Measurements from ENCODE around the gene RNASE8.
A peak's percentile ranks its signal among the peaks of the same experiment; 100 is the strongest.
"Not testable (repeated sequence)": the region's sequence is repeated elsewhere in the genome, so short reads cannot be mapped to it uniquely, and the experiment has no call there.

The RNASE8 gene, protein sequence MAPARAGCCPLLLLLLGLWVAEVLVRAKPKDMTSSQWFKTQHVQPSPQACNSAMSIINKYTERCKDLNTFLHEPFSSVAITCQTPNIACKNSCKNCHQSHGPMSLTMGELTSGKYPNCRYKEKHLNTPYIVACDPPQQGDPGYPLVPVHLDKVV
- 0 reads per million in 3 experiments for total RNA-seq

DNA sequence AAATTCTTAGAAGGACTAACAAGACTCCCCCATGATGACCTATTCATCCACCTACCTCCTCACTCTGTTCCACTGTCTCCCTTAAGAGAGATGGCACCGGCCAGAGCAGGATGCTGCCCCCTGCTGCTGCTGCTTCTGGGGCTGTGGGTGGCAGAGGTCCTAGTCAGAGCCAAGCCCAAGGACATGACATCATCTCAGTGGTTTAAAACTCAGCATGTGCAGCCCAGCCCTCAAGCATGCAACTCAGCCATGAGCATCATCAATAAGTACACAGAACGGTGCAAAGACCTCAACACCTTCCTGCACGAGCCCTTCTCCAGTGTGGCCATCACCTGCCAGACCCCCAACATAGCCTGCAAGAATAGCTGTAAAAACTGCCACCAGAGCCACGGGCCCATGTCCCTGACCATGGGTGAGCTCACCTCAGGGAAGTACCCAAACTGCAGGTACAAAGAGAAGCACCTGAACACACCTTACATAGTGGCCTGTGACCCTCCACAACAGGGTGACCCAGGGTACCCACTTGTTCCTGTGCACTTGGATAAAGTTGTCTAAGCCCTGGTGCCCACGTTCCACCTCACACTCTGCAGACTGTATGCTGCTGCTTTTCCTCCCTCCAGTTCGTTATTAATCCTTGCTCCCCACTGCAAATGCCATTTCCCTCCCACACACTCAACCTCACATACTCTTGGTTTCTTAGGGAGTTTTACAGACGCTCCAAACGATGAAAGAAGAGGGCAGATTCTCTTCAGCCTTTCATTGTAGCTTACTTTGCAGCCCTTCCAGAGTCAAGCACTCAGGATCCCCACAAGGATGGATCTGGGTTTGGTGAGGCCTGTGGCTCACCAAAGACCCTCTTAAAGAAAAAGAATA, at the start of gene RNASE8:
RNASE8 (plus strand) TSS at position 20 of the 873 bp plus-strand sequence; CDS start at position 91, 71 bp downstream.
- no peak for DNase-seq

DNA sequence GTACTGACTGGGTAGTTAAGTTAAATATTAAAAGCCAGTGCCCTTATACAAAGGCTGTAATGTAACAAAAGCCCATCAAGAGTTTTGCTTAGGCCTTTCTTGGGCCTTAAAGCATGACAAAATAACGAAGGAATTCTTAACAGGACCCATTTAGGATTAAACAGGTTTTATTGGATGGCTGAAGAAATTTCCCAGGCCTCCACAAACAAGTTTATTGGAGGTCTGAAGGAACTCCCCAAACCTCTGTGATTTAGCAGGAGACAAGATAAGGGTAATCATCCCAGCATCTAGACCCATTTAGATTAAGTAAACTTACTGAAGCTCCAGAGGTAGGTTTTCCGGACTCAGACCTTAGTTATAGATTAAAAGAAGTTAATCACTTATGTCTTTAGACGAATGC, 47.9 kb upstream of the RNASE8 start:
- DNase-seq, result not testable (repeated sequence)

DNA sequence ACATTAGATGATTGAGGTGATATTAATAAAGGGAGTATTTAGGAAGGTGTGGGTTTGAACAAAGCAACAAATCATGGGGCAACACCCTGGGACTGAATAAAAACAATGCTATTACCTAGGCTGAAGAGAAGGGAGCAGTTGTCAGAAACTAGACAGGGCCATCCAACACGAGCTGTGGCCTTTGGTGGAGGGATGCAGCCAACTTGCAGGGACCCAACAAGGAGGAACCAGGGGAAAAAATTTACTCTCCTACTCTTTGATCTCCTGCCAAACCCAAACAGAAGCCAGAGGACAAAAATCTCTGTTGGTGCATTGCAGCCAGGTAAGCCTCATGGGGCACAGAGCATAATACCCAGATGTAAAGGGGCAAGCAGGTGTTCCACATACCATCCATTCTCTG, 46.5 kb upstream of the RNASE8 start:
- DNase-seq, result no peak

DNA sequence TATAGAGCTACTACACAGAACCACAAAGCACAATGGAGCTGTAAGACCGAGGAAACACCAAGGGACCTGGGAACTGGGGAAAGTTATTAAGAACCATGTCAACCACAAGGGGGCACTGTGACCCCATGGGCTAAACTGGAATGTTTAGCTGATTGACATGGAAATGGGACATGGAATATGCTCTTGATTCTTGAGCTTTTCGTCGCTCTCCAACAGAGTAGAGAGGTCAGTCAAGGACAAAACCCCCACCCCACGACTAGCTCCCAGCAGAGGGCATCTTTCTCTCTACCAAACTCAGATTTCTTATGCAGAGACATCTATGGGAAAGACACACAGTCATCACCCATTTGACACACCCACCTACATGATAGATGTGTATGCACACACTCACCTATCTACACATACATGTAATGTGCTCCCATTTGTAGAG, 42.8 kb upstream of the RNASE8 start:
- peak; percentile 74 for DNase-seq

DNA sequence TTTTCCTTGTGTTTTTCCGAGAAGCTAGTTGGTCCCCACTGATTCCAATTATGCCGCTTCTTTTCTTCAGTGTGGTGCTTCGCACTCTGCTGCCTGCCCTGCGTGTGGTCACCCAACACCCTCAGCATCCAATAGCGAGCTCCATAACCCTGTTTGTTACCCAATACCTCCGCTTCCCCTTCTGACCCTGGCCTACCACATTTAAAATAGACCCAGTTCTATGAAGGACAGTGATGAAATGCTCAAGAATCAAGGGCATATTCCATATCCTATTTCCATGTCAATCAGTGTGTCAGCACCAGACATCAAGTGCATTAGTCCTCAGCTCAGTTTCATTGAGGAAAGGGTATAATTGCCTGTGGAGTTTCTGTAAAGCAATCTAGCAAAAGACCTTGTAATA, 42.3 kb upstream of the RNASE8 start:
- no peak for DNase-seq

DNA sequence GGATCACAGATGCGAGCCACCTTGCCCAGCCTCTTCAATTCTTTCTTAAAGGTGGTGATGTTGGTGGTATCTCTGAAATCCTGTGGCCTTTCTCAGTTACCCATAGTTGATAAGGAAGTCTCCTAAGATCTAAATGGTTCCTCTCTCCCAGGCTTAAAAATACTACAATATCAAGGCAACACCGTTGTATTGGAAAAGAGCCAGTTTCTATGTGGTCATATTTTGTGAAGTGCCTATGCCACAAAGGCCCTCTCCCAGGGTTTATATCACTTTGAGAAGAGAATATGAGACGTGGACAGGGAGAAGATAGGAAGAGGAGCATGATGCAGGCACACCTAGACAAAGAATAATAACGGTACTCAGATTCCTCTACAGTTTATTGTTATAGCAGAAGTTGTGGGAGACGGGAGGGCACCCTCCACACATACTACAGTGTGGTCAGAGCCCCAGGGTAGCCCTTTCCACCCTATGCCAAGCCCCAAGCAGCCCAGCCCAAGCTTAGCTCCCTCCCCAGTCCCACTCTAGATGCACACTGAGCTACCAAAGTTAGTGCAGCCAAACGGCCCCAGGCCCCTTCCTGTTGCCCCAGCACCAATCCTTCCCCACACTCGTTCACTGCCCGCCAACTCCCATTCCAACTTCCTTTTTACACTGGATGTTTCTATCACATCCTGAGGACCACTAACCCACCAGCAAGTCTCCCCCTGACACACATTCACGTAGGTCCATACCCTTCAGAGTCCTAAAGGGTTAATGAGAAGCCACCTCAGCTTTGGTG, 41.0 kb upstream of the RNASE8 start:
- DNase-seq, result no peak

DNA sequence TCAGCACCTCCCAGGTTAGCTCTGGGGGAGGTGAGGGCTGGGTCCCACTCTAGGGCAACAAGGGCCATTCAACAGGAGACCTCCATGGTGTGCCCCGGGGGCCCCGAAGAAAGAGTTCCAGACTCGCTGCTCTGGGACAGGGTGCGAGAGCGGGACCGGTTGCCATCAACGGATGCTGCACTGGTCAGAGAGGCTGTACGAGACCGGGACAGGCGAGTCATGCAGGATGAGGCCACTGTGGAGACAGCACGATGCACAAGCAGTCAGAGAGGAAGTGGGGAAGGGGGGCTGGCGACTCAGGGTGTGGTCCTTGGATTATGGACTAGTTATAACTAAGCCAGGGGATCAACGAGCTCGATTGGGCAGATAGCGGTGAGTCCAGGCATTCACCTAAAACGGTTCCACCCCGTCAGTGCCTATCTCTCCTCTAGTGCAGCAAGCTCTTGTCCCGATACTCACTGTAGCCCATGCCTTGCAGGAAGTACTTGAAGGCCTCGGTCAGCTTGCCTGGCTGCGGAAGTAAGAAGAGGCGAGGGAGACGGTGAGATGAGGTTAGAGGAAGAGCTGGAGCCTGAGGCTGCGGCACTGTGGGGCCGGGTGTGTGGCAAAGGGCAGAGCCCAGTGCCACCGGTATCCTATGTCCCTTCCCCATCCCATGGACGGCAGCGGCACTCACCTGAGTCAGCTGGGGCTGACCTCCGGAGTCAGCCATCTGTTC, 39.9 kb upstream of the RNASE8 start:
- DNase-seq, result no peak

DNA sequence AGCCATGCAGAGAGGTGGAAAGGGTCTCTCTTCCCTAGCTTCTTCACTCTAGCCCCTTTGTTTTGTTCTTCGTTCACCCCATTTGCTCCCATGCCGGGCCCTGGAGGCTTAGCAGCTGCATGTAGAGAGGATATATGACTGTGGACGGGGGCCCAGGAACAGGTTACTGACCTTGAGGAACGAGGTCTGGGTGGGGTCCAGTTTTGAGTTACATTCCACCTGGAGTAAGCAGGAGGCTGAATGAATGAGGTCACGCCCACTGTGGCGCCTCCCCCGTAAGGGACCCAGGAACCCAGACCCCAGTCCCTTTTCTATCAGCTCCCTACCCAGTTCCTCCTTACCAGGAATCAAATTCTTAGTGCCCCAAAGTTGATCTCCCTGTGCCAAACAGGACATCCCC, 39.3 kb upstream of the RNASE8 start:
- DNase-seq, result no peak

DNA sequence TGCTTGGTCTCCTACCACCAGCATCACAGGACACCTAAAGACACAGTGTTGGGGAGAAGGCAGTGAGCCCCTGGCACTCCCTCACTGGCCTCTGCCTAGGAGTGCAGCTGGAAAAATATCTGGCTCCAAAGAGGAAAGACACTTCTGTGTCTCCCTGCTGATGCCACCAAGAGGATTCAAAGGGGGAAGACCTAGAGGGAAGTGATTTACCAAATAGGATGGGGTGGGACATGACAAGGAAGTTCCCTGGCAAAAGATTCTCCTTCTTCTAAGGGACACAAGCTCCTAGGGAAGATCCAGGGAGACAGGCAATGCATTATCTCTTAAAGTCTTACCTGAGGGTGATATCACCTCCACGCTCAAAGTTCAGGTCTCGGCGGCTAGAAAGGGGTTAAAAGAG, 38.8 kb upstream of the RNASE8 start:
- DNase-seq, result no peak

DNA sequence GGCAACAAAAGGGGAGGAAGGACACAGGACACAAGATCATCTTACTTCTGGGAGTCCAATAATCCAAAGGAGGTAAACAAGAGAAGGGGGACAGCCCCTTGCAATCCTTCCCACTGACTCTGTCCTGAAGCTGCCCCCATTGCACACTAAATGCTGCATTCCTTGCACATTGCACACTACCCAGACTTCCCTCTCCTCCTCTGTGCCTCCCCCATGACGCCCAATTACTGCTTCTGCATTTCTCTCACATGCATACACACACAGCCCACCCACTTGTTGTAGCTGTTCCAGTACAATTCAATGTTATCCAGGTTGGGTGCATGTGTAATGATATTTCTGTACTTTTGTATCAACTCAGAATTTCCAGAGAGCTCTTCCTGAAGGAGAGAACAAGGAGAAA, 38.3 kb upstream of the RNASE8 start:
- DNase-seq, result no peak

DNA sequence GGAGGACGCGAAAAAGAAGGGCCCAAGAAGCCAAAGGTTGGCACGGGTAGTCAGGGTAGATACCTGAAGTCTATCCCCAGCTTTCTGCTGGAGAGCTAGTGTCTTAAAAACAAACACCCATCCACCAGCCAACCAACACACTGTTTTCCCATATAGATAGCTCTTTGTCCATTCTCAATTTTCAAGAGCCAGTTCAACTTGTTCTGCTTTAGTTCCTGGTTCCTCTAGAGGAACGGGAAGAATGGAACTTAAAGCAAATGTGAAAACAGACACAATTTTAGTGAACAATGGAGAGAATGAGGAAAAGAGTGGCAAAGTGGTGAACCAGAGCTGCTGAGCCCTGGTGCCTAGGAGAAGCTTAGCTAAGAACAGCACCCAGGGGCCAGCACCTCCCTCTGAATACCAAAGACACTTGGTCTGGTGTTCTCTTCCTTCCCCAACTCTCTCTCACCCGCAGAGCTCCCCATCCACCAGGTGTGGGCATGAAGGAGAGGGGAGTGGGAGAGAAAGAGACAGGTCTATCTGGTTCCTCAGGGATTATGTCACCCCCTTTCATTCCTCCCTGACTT, 36.6 kb upstream of the RNASE8 start:
- DNase-seq, result no peak

DNA sequence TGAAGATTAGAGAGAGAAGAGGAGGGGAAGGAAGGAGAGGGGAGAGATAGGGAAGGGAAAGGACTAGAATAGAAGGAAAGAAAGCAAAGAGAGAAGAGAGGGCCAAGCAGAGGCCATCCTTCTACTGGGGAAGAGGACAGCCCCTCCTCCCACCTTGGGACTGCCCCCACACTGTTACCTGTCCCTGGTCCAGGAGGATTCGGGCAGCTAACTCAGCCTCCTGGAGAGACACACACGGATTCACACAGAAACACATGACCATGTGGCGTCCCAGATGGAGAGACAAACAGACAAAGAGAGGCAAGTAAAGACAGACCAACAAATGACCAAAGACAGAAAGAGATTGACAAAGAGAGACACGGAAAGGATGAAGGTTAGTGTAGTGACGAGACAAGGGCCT, 34.9 kb upstream of the RNASE8 start:
- DNase-seq, result no peak

DNA sequence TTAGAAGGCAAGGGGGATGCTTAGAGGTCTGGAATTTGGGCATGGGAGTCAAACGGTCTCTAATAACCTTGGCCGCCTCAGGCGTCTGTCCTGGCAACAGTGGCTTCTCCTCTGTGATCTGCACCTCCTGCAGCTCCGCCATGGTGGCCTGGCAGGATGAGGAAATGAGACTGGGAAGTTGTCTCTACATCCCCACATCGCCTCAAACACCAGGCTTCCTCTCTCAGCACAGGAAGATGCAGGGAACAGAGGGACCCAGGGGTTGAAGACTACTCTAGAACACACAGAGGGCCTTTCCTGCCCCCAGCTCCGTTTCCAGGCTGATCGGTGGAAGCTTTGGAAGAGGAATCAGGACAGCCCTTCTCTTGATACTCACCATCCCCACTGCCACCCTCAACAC, 34.4 kb upstream of the RNASE8 start:
- no peak for DNase-seq

DNA sequence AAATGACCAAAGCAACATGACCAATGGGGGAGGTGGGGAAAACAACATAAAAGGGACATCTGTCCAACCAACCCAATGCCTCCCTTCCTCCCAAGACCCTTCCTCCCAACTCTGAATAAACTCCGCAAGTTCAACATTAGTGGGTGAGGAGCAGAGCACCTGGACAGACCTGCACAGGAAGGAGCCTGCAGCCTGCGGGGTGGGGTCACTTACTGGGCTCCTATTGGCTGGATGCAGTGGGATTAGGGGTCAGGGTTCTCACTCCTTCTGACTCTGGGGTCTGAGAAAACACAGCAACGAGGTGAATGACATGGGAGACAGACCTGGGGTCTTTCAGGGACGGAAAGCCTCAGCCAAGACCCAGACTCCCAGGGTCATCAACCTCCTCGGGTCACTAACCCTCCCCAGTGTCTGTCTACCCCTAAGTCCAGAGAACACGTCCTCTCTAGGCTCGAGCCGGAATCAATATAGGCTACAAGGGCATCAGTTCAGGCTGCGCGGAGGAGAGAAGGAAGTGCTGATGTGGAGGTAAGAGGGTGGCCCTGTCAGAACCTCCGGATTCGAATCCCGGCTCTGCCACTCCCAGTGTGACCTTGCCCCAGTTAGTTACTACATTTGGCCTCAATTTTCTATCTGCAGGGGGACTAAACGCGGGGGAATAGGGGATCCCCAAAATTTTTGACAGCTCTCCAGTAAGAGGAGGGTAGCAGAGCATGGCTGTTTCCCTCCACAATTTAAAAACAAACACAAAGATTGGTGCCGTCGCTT, 33.6 kb upstream of the RNASE8 start:
- DNase-seq, result peak; percentile 9

DNA sequence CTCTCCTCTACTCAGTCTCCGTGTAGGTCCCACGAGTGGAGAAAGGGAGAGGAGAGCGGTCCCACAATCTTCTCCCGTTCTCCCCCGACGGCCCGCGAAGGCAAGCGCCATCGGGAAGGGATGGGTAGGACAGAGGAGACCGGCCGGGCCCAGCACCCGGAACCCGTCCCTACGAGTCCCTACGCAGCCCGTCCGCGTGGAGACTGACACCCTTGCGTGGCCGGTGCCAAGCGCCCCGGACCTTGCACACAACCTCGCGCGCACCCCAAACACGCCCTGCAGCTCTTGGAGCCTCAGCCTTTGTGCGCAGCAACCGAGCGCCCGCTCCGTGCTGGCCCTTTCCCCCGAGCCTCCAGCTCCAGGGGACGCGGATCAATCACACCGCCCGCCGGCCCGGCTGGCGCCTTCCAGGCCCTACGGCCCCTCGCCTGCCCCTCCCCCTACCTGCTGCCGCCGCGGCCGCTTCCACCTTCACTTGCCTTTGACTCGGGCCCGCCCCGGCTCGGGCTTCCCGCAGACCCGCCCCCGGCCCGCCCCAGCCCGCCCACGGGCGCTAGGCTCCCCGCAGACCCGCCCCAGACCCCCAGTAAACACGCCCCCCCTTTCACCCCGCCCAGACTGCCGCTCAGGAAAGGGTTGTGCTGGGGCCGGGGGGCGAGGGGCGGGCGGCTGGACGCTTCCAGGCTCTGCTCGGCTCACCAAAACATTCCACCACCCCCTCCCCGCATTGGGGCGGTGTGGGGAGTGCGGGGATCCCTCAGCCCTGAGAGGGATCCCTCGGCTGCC, 32.8 kb upstream of the RNASE8 start, which contains the start of gene NDRG2:
NDRG2 (minus strand) TSS at position 477 of the 786 bp plus-strand sequence. CDS start 1,746 bp downstream, outside the sequence.
- peak; percentile 68 for DNase-seq

DNA sequence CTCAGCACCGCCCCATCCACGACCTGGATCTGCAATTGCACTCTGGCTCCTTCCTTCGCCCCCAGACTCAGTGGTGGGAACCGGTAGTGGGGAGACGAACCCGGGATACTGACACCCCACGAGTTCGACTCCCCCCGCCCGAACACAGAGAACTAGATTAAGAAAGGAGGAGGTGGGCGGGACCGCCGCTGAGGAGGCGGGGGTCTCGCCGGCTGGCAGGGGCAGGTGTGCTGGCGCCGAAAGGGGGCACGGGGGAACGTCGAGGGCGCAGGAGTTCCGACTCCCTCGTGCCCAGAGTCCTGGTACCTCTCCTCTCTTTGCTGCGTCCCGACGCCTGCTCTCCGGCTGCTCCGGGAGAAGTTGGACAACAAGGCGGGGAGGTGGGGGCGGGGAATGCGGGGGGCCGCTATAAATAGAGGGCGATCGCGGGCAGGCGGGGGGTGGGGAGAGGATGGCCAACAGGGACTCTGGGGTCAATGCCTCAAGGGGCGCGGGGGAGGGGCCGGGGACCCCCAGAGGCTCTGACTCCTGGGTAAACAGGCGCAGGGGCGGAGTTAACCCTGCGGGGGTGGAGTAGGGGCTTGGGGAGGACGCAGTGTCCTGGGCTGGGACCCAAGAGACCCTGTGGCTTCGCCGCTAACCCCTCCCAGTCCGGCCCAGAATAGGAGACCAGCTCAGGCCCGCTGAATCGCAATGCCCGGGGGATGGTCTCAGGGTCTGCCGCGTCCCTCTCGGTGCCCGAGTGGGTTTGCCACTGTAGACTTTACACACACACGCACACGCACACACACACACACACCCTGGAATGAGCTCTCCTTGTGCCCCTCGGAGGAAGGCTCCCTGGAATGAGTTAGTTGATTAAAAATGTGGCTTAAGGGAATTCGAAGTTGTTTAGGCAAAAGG, 32.0 kb upstream of the RNASE8 start:
- no peak for DNase-seq

DNA sequence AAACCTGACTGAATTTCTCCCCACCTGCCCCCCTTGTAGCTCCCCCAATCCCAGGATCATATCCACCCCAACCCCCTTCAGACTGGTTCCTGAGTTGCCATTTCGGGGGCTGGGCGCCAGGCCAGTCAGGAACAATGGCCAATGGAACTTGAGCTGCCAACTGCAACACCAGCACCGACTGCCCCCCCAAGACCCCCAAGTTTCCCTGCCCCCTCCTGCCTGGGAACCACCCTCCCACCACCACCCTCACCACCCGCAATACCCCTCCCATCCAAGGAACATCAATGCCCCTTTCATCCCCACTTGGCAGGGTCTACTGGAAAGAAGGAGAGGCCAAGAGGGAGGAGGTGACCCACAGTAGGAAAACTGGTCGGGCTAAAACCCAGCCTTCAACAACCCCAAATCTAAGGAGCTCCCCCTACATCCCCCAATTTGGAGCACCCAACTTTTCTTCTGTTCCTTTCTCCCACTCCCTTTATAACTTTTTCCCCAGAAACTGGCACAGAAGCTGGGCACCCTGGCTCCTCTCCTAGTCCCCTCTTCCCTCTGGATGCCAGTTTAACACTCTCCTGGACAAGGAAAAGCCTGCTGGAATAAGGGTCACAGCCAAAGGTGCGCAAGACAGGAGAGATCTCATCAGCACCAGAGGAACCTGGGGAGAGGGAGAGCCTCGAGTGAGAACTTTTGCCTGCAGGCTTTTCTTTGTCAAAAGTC, 31.2 kb upstream of the RNASE8 start:
- no peak for DNase-seq

DNA sequence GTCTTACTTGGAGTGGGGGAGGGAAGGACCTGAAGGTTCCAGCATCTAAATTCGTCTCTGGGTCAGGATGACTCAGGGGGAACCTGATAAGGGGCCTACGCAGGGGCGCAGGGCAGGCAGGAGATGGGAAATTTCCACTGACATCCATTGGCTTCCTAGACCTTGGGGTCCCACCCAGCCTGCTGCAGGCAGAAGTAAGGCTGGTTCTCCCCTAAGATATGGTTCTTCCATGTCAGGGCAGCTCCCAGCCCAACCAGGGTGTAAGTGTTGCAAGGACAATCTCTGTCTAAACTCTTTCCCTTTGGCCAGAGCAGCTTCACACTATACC, 30.7 kb upstream of the RNASE8 start:
- DNase-seq, result no peak

DNA sequence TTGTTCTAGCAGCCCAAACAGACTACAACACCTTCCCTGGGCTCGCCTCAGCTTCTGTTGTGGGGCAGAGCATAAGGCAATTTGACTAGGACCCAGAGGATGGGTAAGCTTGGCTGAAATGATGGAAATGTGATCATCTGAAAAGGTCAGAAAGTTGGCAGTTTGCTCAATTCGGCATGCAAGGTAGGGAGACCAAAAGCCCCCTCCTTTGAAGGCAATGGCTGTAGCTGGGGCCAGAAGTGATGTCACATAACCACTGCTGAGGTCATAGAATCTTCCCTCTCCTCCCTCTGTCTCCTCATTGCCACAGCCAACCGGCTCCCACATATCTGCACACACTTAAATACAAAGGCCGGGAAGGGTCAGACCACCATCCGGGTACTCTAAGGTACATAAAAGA, 27.7 kb upstream of the RNASE8 start, which contains the start of gene TPPP2:
TPPP2 (plus strand) TSS at position 301 of the 400 bp plus-strand sequence. CDS start 365 bp downstream, outside the sequence.
- DNase-seq, result no peak

Data from central memory CD4-positive, alpha-beta T cell (primary cell).